GM23338 (cell line): ENCODE data around the gene TELO2.

ENCODE experiments used
- POLR2AphosphoS5 ChIP-seq: IDR thresholded peaks from 2 replicates; pipeline ENCODE4 v1.6.1; 2016; ENCODE audit warnings: antibody characterized with exemption, low read depth
- TF ChIP-seq, protein P1 (sequence below), 2 experiments: fragments of 200-600 bp in 1 of 2; sonication (generic) in 1 of 2; conservative IDR thresholded peaks; 2 replicates each; pipeline versions ENCODE4 v1.5.1 to v1.6.1; 2016 to 2017; ENCODE audit warnings: antibody characterized with exemption in 2 of 2, low read depth in 2 of 2, mild to moderate bottlenecking in 2 of 2, moderate library complexity in 1 of 2

DNA sequence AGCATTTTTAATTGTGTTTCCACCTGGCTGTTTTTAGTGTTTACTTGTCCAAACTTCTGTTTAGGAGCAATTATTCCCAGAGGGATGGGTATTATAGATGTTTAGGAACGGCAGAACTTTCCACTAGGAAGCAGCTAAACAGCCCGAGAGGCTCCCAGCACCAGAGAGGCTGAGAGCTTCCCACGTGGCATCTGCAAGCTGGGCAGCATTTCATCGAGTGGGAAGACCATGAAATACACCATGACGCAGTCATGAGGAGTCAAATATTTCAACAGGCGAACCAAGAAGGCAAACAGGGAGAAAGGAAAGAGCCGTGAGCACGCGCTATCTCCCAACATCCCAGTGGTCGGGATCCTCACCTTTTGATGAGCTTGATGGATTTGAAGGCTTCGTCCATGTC is 64.4 kb downstream of the TELO2 start:
- TF ChIP-seq, protein P1, sequence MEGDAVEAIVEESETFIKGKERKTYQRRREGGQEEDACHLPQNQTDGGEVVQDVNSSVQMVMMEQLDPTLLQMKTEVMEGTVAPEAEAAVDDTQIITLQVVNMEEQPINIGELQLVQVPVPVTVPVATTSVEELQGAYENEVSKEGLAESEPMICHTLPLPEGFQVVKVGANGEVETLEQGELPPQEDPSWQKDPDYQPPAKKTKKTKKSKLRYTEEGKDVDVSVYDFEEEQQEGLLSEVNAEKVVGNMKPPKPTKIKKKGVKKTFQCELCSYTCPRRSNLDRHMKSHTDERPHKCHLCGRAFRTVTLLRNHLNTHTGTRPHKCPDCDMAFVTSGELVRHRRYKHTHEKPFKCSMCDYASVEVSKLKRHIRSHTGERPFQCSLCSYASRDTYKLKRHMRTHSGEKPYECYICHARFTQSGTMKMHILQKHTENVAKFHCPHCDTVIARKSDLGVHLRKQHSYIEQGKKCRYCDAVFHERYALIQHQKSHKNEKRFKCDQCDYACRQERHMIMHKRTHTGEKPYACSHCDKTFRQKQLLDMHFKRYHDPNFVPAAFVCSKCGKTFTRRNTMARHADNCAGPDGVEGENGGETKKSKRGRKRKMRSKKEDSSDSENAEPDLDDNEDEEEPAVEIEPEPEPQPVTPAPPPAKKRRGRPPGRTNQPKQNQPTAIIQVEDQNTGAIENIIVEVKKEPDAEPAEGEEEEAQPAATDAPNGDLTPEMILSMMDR (conservative IDR thresholded peaks at IDR 0.05; ENCODE audit: low read depth in 2 of 2): no peak
- TF ChIP-seq POLR2AphosphoS5: no peak
